Trophoblast cell (in vitro differentiated cells and primary cell): ENCODE data around the gene MPST.
A peak's percentile ranks its signal among the peaks of the same experiment; 100 is the strongest.

Experiments
- DNase-seq, 2 donors: peaks; one replicate each; pipeline ENCODE4 v3.0.0-alpha.2; 2016
- H2AFZ ChIP-seq: 2 replicates; pipeline ENCODE4 v1.6.1; 2013; ENCODE audit warnings: low read length, moderate library complexity, mild to moderate bottlenecking; ENCODE audit not compliant: insufficient read depth, poor library complexity
- H2AK5ac ChIP-seq: 2 replicates; pipeline ENCODE4 v1.6.1; 2013; ENCODE audit warnings: mild to moderate bottlenecking, low read length
- H2BK120ac ChIP-seq: 2 replicates; pipeline ENCODE4 v1.6.1; 2013; ENCODE audit warnings: low read length, mild to moderate bottlenecking, moderate library complexity; ENCODE audit not compliant: insufficient read depth, poor library complexity
- H2BK12ac ChIP-seq: 2 replicates; pipeline ENCODE4 v1.6.1; 2013; ENCODE audit warnings: mild to moderate bottlenecking, low read length, moderate library complexity
- H2BK5ac ChIP-seq: 2 replicates; pipeline ENCODE4 v1.6.1; 2013; ENCODE audit warnings: low read length, low read depth, moderate library complexity, mild to moderate bottlenecking; ENCODE audit not compliant: poor library complexity
- H3K14ac ChIP-seq: 2 replicates; pipeline ENCODE4 v1.6.1; 2013; ENCODE audit warnings: mild to moderate bottlenecking, low read length
- H3K18ac ChIP-seq: 2 replicates; pipeline ENCODE4 v1.6.1; 2013; ENCODE audit warnings: mild to moderate bottlenecking, low read length
- H3K23ac ChIP-seq: 2 replicates; pipeline ENCODE4 v1.6.1; 2013; ENCODE audit warnings: low read length
- H3K27ac ChIP-seq: 2 replicates; pipeline ENCODE4 v1.5.1; 2013; ENCODE audit warnings: low read depth, mild to moderate bottlenecking, inconsistent platforms, low read length, moderate library complexity
- H3K27me3 ChIP-seq: 2 replicates; pipeline ENCODE4 v1.6.1; 2013; ENCODE audit warnings: inconsistent platforms, mild to moderate bottlenecking, low read length, moderate library complexity; ENCODE audit not compliant: insufficient read depth
- H3K36me3 ChIP-seq, 2 experiments: 1 replicate in 1 of 2; 2 replicates in 1 of 2; pipeline ENCODE4 v1.6.1; 2013; ENCODE audit warnings: low read length in 2 of 2, mild to moderate bottlenecking in 2 of 2, moderate library complexity in 1 of 2; ENCODE audit not compliant: insufficient read depth in 2 of 2, control insufficient read depth in 1 of 2
- H3K4ac ChIP-seq: 2 replicates; pipeline ENCODE4 v1.6.1; 2013; ENCODE audit warnings: low read depth, mild to moderate bottlenecking, low read length, moderate library complexity
- H3K4me1 ChIP-seq, 2 experiments: 1 replicate in 1 of 2; 2 replicates in 1 of 2; pipeline ENCODE4 v1.6.1; 2013; ENCODE audit warnings: low read length in 2 of 2, mild to moderate bottlenecking in 2 of 2, moderate library complexity in 1 of 2; ENCODE audit not compliant: insufficient read depth in 2 of 2, control insufficient read depth in 1 of 2
- H3K4me2 ChIP-seq: 2 replicates; pipeline ENCODE4 v1.6.1; 2013; ENCODE audit warnings: inconsistent platforms, mild to moderate bottlenecking, low read length, moderate library complexity
- H3K4me3 ChIP-seq: 2 replicates; pipeline ENCODE4 v1.5.1; 2013; ENCODE audit warnings: mild to moderate bottlenecking, low read depth, low read length, inconsistent platforms
- H3K79me1 ChIP-seq: one replicate; pipeline ENCODE4 v1.6.1; 2013; ENCODE audit warnings: low read length
- H3K79me2 ChIP-seq: 2 replicates; pipeline ENCODE4 v1.6.1; 2013; ENCODE audit warnings: low read length, mild to moderate bottlenecking; ENCODE audit not compliant: control insufficient read depth, insufficient read depth, poor library complexity
- H3K9ac ChIP-seq: 2 replicates; pipeline ENCODE4 v1.6.1; 2013; ENCODE audit warnings: mild to moderate bottlenecking, low read length
- H3K9me3 ChIP-seq: 2 replicates; pipeline ENCODE4 v1.6.1; 2013; ENCODE audit warnings: low read depth, mild to moderate bottlenecking, control low read depth, inconsistent platforms, low read length; ENCODE audit not compliant: insufficient read depth
- H4K12ac ChIP-seq: 2 replicates; pipeline ENCODE4 v1.6.1; 2013; ENCODE audit warnings: low read depth, mild to moderate bottlenecking, low read length, moderate library complexity
- H4K8ac ChIP-seq: 2 replicates; pipeline ENCODE4 v1.6.1; 2013; ENCODE audit warnings: low read depth, mild to moderate bottlenecking, low read length, moderate library complexity
- H4K91ac ChIP-seq: one replicate; pipeline ENCODE4 v1.6.1; 2013; ENCODE audit warnings: low read depth, mild to moderate bottlenecking, low read length, moderate library complexity
- WGBS: extraction: QIAGEN DNeasy Blood & Tissue Kit; methylation state at CpG from one replicate; pipeline ENCODE4 v1.1.7; 2013; ENCODE audit warnings: missing lambda C conversion rate; ENCODE audit not compliant: insufficient read length, insufficient coverage; ENCODE audit errors: extremely low coverage; 5-methylcytosine and 5-hydroxymethylcytosine counted together

MPST gene

DNA sequence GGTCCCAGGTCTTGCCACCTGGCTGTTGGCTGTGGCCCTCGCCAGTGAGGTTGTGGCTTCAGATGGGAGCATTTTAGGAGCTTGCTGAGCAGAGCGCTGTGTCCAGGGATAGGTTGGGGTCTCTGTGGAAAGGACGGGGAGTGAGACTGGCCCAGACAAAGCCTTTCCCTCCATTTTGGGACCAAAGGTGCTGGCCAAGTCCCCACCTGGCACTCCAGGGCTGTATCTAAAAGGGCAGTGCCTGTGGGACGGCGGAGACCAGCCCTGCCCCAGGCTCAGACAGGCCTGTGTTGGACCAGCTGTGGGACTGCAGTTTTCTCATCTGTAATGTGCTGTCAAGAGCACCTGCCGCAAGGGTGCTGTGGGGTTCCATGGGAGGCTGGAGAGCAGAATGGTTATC is 27.0 kb downstream of the MPST start:
- H2AFZ ChIP-seq, result no peak overlapping the region
- no peak overlapping the region for H4K8ac ChIP-seq
- no peak overlapping the region for H3K14ac ChIP-seq
- no peaks in the 10 kb centered on the region for H3K36me3 ChIP-seq
- H3K27ac ChIP-seq, result no peak overlapping the region
- no peak overlapping the region for H3K4me3 ChIP-seq
- no peak overlapping the region for H3K4ac ChIP-seq
- no peak overlapping the region for H3K4me2 ChIP-seq
- no CpG with 5 or more reads among the region's 6 CpGs for WGBS
- H2BK5ac ChIP-seq, result no peak overlapping the region
- H3K9ac ChIP-seq, result no peak overlapping the region
- no peaks in the 10 kb centered on the region for H3K79me2 ChIP-seq
- H4K91ac ChIP-seq, result no peak overlapping the region
- H3K79me1 ChIP-seq, result no peaks in the 10 kb centered on the region
- no peak overlapping the region for H2AK5ac ChIP-seq
- H4K12ac ChIP-seq, result no peak overlapping the region
- no peak overlapping the region for H2BK120ac ChIP-seq
- no peaks in the 10 kb centered on the region for H3K4me1 ChIP-seq
- no peak for DNase-seq
- H2BK12ac ChIP-seq, result no peak overlapping the region
- no peaks in the 10 kb centered on the region for H3K9me3 ChIP-seq
- H3K18ac ChIP-seq, result no peak overlapping the region
- no peak overlapping the region for H3K23ac ChIP-seq
- H3K27me3 ChIP-seq, result no peaks in the 10 kb centered on the region

GRCh38 chr22:37047006-37047405 is 27.5 kb downstream of the MPST start:
- H3K23ac ChIP-seq, result no peak overlapping the region
- no peak overlapping the region for H4K8ac ChIP-seq
- H3K4me2 ChIP-seq, result no peak overlapping the region
- no peak overlapping the region for H2AK5ac ChIP-seq
- H4K12ac ChIP-seq, result no peak overlapping the region
- no CpG with 5 or more reads among the region's 7 CpGs for WGBS
- no peak overlapping the region for H2AFZ ChIP-seq
- no peak overlapping the region for H2BK120ac ChIP-seq
- peaks cover under 1% of the 10 kb centered on the region for H3K27me3 ChIP-seq
- no peaks in the 10 kb centered on the region for H3K9me3 ChIP-seq
- no peak overlapping the region for H3K27ac ChIP-seq
- H3K4ac ChIP-seq, result no peak overlapping the region
- H3K4me1 ChIP-seq, result peaks cover 0 to 2% of the 10 kb centered on the region in 2 experiments
- DNase-seq, result no peak
- no peak overlapping the region for H3K9ac ChIP-seq
- H3K36me3 ChIP-seq, result no peaks in the 10 kb centered on the region
- no peak overlapping the region for H2BK12ac ChIP-seq
- H3K79me2 ChIP-seq, result no peaks in the 10 kb centered on the region
- no peak overlapping the region for H4K91ac ChIP-seq
- H3K4me3 ChIP-seq, result no peak overlapping the region
- no peak overlapping the region for H3K14ac ChIP-seq
- no peak overlapping the region for H3K18ac ChIP-seq
- H2BK5ac ChIP-seq, result no peak overlapping the region
- peaks cover 2% of the 10 kb centered on the region for H3K79me1 ChIP-seq

DNA sequence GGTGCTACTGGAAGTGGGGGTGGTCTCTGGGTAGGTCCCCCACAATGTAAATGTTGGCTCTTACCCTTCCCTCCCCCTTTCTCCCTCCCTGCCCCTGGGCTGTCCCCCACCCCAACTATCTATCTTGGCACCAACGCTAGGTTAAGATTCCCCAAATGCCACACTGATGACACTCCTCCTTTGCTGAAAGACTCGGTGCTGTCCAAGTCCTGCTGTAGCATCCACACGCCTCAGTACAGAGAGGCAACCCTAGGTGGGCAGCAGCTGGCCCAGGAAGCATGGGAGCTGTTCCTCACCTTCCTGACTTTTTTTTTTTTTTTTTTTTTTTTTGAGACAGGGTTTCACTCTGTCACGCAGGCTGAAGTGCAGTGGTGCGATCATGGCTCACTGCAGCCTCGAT is 28.6 kb downstream of the MPST start:
- Histone ChIP-seq H2AFZ (no peak overlapping the region), H3K36me3 (no peaks in the 10 kb centered on the region), H4K12ac (no peak overlapping the region), H3K27ac (no peak overlapping the region), H3K9ac (no peak overlapping the region), H4K91ac (no peak overlapping the region), H3K4me2 (no peak overlapping the region), H2BK5ac (no peak overlapping the region), H2BK12ac (no peak overlapping the region), H3K4me1 (peaks cover 3 to 5% of the 10 kb centered on the region in 2 experiments), H3K4me3 (no peak overlapping the region), H3K14ac (no peak overlapping the region), H2AK5ac (no peak overlapping the region), H3K27me3 (peaks cover 3% of the 10 kb centered on the region), H3K9me3 (no peaks in the 10 kb centered on the region), H3K79me2 (no peaks in the 10 kb centered on the region), H3K23ac (no peak overlapping the region), H2BK120ac (no peak overlapping the region), H3K79me1 (peaks cover 2% of the 10 kb centered on the region), H3K4ac (no peak overlapping the region), H4K8ac (no peak overlapping the region), H3K18ac (no peak overlapping the region)
- no CpG with 5 or more reads among the region's 6 CpGs for WGBS
- peak in 1 of 2 donors; percentile 27 for DNase-seq

GRCh38 chr22:37049224-37049623 is 29.7 kb downstream of the MPST start:
- Histone ChIP-seq H3K36me3 (no peaks in the 10 kb centered on the region), H3K9me3 (no peaks in the 10 kb centered on the region), H3K79me2 (no peaks in the 10 kb centered on the region), H3K27ac (no peak overlapping the region), H3K27me3 (peaks cover 3% of the 10 kb centered on the region), H2AFZ (no peak overlapping the region), H3K4ac (no peak overlapping the region), H2BK120ac (no peak overlapping the region), H2BK5ac (no peak overlapping the region), H3K79me1 (peaks cover 2% of the 10 kb centered on the region), H3K4me3 (no peak overlapping the region), H3K4me2 (no peak overlapping the region), H3K18ac (no peak overlapping the region), H4K8ac (no peak overlapping the region), H3K9ac (no peak overlapping the region), H4K12ac (no peak overlapping the region), H2BK12ac (no peak overlapping the region), H3K4me1 (peaks cover 3 to 5% of the 10 kb centered on the region in 2 experiments), H3K23ac (no peak overlapping the region), H2AK5ac (no peak overlapping the region), H4K91ac (no peak overlapping the region), H3K14ac (no peak overlapping the region)
- WGBS, result no CpG with 5 or more reads among the region's 2 CpGs
- DNase-seq, result no peak
